HG02938 (cell line): ENCODE measurements around the gene INSYN1.

Experiments used
- ATAC-seq: cut with Tn5 transposase; IDR thresholded peaks from one replicate; pipeline ENCODE4 v1.9.1; 2021; ENCODE audit warnings: mild to moderate bottlenecking, moderate library complexity; ENCODE audit not compliant: unreplicated experiment

Gene INSYN1

DNA sequence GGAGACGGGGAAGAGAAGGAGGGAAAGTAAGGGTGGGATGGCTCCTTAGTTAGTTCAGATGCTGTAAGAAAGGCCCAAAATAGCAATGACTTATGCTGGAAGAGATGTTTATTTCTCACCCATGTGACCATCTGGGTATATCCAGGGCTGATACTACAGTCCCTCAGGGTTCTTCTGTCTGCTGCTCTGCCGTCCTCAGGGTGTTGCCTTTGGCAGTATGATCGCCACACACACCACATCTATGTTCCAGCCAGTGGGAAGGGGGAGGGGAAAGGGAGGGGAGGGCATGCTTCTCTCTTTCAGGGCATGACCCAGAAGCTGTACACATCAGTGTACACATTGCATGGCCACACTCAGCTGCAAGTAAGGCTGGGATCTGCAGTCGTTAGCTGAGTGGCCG is 58.7 kb downstream of the INSYN1 start:
- ATAC-seq: no peak

DNA sequence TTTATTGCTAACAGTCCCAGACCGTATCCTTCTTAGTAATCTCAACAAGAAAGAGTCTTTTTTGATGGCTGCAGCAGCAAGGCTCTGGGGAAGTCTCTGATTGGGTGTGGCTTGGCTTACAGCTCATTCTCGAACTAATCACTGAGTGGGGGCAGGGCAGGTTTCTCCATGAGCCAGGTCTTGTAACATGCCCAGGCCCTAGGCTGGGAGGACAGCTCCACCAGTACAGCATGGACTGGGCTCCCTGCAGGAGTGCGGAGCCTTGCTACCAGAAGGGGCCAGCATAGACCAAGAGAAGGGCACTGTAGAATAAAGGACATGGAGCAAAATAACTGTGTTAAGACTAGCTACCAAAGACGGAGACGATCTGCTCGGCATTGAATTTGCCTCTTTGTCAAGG is 61.8 kb downstream of the INSYN1 start:
- no peak for ATAC-seq

- no peak for ATAC-seq
Measured at GRCh38 chr15:73688455-73688854, 64.7 kb downstream of the INSYN1 start.

DNA sequence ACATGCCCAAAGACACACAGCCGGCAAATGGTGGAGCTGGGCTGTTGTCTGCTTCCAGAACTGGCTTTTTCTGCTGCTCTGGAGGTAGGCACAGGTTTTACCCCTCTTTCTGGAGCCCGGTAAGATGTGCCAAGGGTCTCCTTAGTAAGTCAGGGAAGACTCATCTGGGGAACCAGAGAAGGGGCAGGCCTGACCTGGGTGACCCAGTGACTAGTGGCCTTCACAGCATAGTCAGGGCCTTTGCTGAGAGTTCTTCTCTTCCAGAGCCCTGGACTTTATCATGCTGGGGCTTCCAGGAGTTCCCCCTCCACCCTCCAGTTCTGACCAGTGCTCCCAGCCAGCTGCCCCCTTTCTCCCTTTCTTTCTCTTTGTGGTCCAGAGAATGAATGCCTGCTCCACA is 65.8 kb downstream of the INSYN1 start:
- ATAC-seq: no peak

GRCh38 chr15:73686781-73687256 is 66.3 kb downstream of the INSYN1 start:
- ATAC-seq: no peak

- no peak for ATAC-seq
Measured at GRCh38 chr15:73685981-73686380, 67.2 kb downstream of the INSYN1 start.
